Activated CD8-positive, alpha-beta memory T cell treated with anti-CD3 and anti-CD28 coated beads for 36 hours (primary cell): ENCODE data around the gene DSCAML1. TPM values are rescaled to one million over a fixed set of nuclear protein-coding genes. Genes with fewer than 3 reads are reported as not detected.

Source experiments
- CTCF ChIA-PET: fragments of 350-600 bp; sonication (Branson Sonifier 250); formaldehyde crosslinking; loops from one replicate; lab custom pipeline; 2021; ENCODE audit warnings: antibody characterized with exemption; lab: Charles Lee
- POLR2A ChIA-PET: fragments of 350-600 bp; sonication (Branson Sonifier 250); formaldehyde crosslinking; loops from one replicate; lab custom pipeline; 2021; ENCODE audit warnings: antibody characterized with exemption; lab: Charles Lee
- total RNA-seq, 2 experiments: library from RNA; stranded (reverse); gene quantifications; one replicate each; pipeline ENCODE4 v1.2.3, GENCODE V29; 2021

The DSCAML1 gene
- total RNA-seq, 2 experiments from 2014 or later, result 0.13 to 0.17 TPM

- CTCF ChIA-PET, result no interaction called here
- POLR2A ChIA-PET, result no interaction called here
Observed at GRCh38 chr11:117538263-117539135, 258.5 kb downstream of the DSCAML1 start.

- CTCF ChIA-PET, result no interaction called here
Observed at GRCh38 chr11:117535850-117536411, 261.1 kb downstream of the DSCAML1 start.

GRCh38 chr11:117535201-117535849 is 261.7 kb downstream of the DSCAML1 start:
- ChIA-PET CTCF (no interaction called here), POLR2A (no interaction called here)

More at GRCh38 chr11:117535850-117536411, 261.1 kb downstream of the DSCAML1 start:
- POLR2A ChIA-PET, result no interaction called here

- POLR2A ChIA-PET, result no interaction called here
- CTCF ChIA-PET, result no interaction called here
Observed at GRCh38 chr11:117532568-117532967, 264.4 kb downstream of the DSCAML1 start.

- CTCF ChIA-PET, result no interaction called here
Observed at GRCh38 chr11:117529816-117530215, 267.2 kb downstream of the DSCAML1 start.

GRCh38 chr11:117528097-117528721 is 268.8 kb downstream of the DSCAML1 start:
- ChIA-PET POLR2A (no interaction called here), CTCF (no interaction called here)

More at GRCh38 chr11:117529816-117530215, 267.2 kb downstream of the DSCAML1 start:
- POLR2A ChIA-PET, result no interaction called here

- POLR2A ChIA-PET, result no interaction called here
- CTCF ChIA-PET, result no interaction called here
Observed at GRCh38 chr11:117527271-117527670, 269.7 kb downstream of the DSCAML1 start.

- ChIA-PET CTCF (no interaction called here), POLR2A (no interaction called here)
Observed at GRCh38 chr11:117525866-117526542, 271.0 kb downstream of the DSCAML1 start.

GRCh38 chr11:117524468-117525183 is 272.4 kb downstream of the DSCAML1 start:
- CTCF ChIA-PET, result no interaction called here
- POLR2A ChIA-PET, result no interaction called here

GRCh38 chr11:117523680-117524079 is 273.3 kb downstream of the DSCAML1 start:
- POLR2A ChIA-PET, result no interaction called here
- CTCF ChIA-PET, result no interaction called here

GRCh38 chr11:117521974-117522373 is 275.0 kb downstream of the DSCAML1 start:
- ChIA-PET CTCF (no interaction called here), POLR2A (no interaction called here)

- ChIA-PET POLR2A (no interaction called here), CTCF (no interaction called here)
Observed at GRCh38 chr11:117520966-117521365, 276.1 kb downstream of the DSCAML1 start.

- CTCF ChIA-PET, result no interaction called here
- POLR2A ChIA-PET, result no interaction called here
Observed at GRCh38 chr11:117520201-117520600, 276.8 kb downstream of the DSCAML1 start.

- CTCF ChIA-PET, result no interaction called here
- POLR2A ChIA-PET, result no interaction called here
Observed at GRCh38 chr11:117519590-117519989, 277.4 kb downstream of the DSCAML1 start.

- POLR2A ChIA-PET, result no interaction called here
- CTCF ChIA-PET, result no interaction called here
Observed at GRCh38 chr11:117519170-117519569, 277.8 kb downstream of the DSCAML1 start.

- POLR2A ChIA-PET, result no interaction called here
- CTCF ChIA-PET, result no interaction called here
Observed at GRCh38 chr11:117518455-117518854, 278.6 kb downstream of the DSCAML1 start.

GRCh38 chr11:117517097-117517496 is 279.9 kb downstream of the DSCAML1 start:
- POLR2A ChIA-PET, result no interaction called here
- CTCF ChIA-PET, result no interaction called here

- CTCF ChIA-PET, result no interaction called here
- POLR2A ChIA-PET, result no interaction called here
Observed at GRCh38 chr11:117515892-117516787, 280.9 kb downstream of the DSCAML1 start.
